Keratinocyte (primary cell): ENCODE data around the gene TMEM161B. TPM values are rescaled to one million over a fixed set of nuclear protein-coding genes. Genes with fewer than 3 reads are reported as not detected.

Experiments
- DNase-seq: peaks from one replicate; pipeline ENCODE4 v3.0.0-alpha.2; 2011; ENCODE audit warnings: low read depth, missing footprints, low spot score
- FAIRE-seq: peaks from 2 replicates; lab custom pipeline; 2011; peaks lifted over from hg19 to GRCh38; lab: Jason Lieb, UNC
- H2AFZ ChIP-seq: 2 replicates; pipeline ENCODE4 v1.6.0; 2012; ENCODE audit warnings: low read length, control low read depth, inconsistent platforms; ENCODE audit not compliant: control insufficient read depth
- H3K27ac ChIP-seq: 2 replicates; pipeline ENCODE4 v1.5.1; 2011; ENCODE audit warnings: low read length; ENCODE audit not compliant: control insufficient read depth, insufficient read depth
- H3K27me3 ChIP-seq: 3 replicates; pipeline ENCODE4 v1.6.0; 2011; ENCODE audit warnings: low read length; ENCODE audit not compliant: control insufficient read depth, insufficient read depth; ENCODE audit errors: extremely low read depth
- H3K36me3 ChIP-seq, 2 experiments: 2 replicates in 1 of 2; 3 replicates in 1 of 2; pipeline ENCODE4 v1.5.1; 2011; ENCODE audit warnings: low read length in 2 of 2, mild to moderate bottlenecking in 1 of 2; ENCODE audit not compliant: control insufficient read depth in 2 of 2, insufficient read depth in 2 of 2; ENCODE audit errors: extremely low read depth in 1 of 2
- H3K4me1 ChIP-seq: 3 replicates; pipeline ENCODE4 v1.5.1; 2011; ENCODE audit warnings: low read length; ENCODE audit not compliant: control insufficient read depth, insufficient read depth; ENCODE audit errors: extremely low read depth
- H3K4me2 ChIP-seq: 3 replicates; pipeline ENCODE4 v1.6.0; 2011; ENCODE audit warnings: low read depth, low read length; ENCODE audit not compliant: control insufficient read depth, insufficient read depth; ENCODE audit errors: extremely low read depth
- H3K4me3 ChIP-seq, 3 experiments: fragments of 200-600 bp in 1 of 3; sonication (generic) in 1 of 3; 2 replicates in 2 of 3; 3 replicates in 1 of 3; pipeline ENCODE4 v1.5.1; 2011 to 2016; ENCODE audit warnings: low read length in 3 of 3, mild to moderate bottlenecking in 3 of 3, control low read depth in 2 of 3, inconsistent platforms in 1 of 3, low read depth in 1 of 3, mixed read lengths in 1 of 3, mixed run types in 1 of 3, moderate library complexity in 1 of 3; ENCODE audit not compliant: control insufficient read depth in 2 of 3, insufficient read depth in 2 of 3; ENCODE audit errors: extremely low read depth in 1 of 3
- H3K79me2 ChIP-seq: 2 replicates; pipeline ENCODE4 v1.6.0; 2012; ENCODE audit warnings: low read length; ENCODE audit not compliant: control insufficient read depth, insufficient read depth
- H3K9ac ChIP-seq: 3 replicates; pipeline ENCODE4 v1.6.0; 2011; ENCODE audit warnings: low read length; ENCODE audit not compliant: control insufficient read depth, insufficient read depth; ENCODE audit errors: extremely low read depth
- H3K9me1 ChIP-seq: 3 replicates; pipeline ENCODE4 v1.6.0; 2011; ENCODE audit warnings: low read length; ENCODE audit not compliant: control insufficient read depth, insufficient read depth; ENCODE audit errors: extremely low read depth
- H3K9me3 ChIP-seq: 2 replicates; pipeline ENCODE4 v1.5.1; 2012; ENCODE audit warnings: low read depth, low read length; ENCODE audit not compliant: control insufficient read depth
- H4K20me1 ChIP-seq: 3 replicates; pipeline ENCODE4 v1.6.0; 2011; ENCODE audit warnings: low read length; ENCODE audit not compliant: control insufficient read depth, insufficient read depth; ENCODE audit errors: extremely low read depth
- CTCF ChIP-seq, 3 experiments: IDR thresholded peaks in 1 of 3; conservative IDR thresholded peaks in 1 of 3; optimal IDR thresholded peaks in 1 of 3; 2 replicates in 2 of 3; 3 replicates in 1 of 3; pipeline versions ENCODE3 to v1.5.1; 2011; ENCODE audit warnings: low read length in 3 of 3, mild to moderate bottlenecking in 3 of 3, moderate library complexity in 2 of 3, control low read depth in 1 of 3, inconsistent platforms in 1 of 3; ENCODE audit not compliant: insufficient read depth in 2 of 3; ENCODE audit errors: extremely low read depth in 1 of 3
- EZH2 ChIP-seq: IDR thresholded peaks from one replicate; pipeline ENCODE4 v1.6.1; 2012; ENCODE audit warnings: inconsistent platforms, mild to moderate bottlenecking, low read length, moderate library complexity
- dilution Hi-C: fragments of 300-500 bp; cut with MboI; formaldehyde crosslinking; loops from one replicate; pipeline ENCODE4 v1.7.0; 2020; ENCODE audit warnings: low sequenced_read_pairs; ENCODE audit not compliant: extremely low pct_ligation_motif_present
- polyA plus RNA-seq, 5 experiments: library from polyadenylated mRNA; depleted of rRNA in 3 of 5; stranded (reverse) in 3 of 5; stranded (forward) in 1 of 5; unstranded in 1 of 5; fragments of >200 nt; gene quantifications; 1 replicate in 1 of 5; 2 replicates in 3 of 5; 3 replicates in 1 of 5; pipeline versions ENCODE4 v1.2.1 to v1.2.3, GENCODE V29; 2011 to 2012; ENCODE audit warnings: missing spikeins in 2 of 5, low read depth in 1 of 5, low replicate concordance in 1 of 5

Gene TMEM161B
- polyA plus RNA-seq, 1 donor (not counting 4 experiments of a cell fraction or from before 2014, with no cell fraction given), result 18.2 TPM

- H3K9me3 ChIP-seq, result no peaks in the 10 kb centered on the region
- no peaks in the 10 kb centered on the region for H3K9me1 ChIP-seq
- no peak overlapping the region for H3K4me3 ChIP-seq
- H4K20me1 ChIP-seq, result no peaks in the 10 kb centered on the region
- no peaks in the 10 kb centered on the region for H3K4me1 ChIP-seq
- H3K79me2 ChIP-seq, result peaks cover 10% of the 10 kb centered on the region
- H3K4me2 ChIP-seq, result no peak overlapping the region
- H3K36me3 ChIP-seq, result peaks cover 0 to 3% of the 10 kb centered on the region in 2 experiments
- H3K27me3 ChIP-seq, result no peaks in the 10 kb centered on the region
- H3K9ac ChIP-seq, result no peak overlapping the region
- TF ChIP-seq CTCF (optimal IDR thresholded peaks at IDR 0.05 in 1 of 3, IDR thresholded peaks at IDR 0.05 in 1 of 3, conservative IDR thresholded peaks at IDR 0.05 in 1 of 3; ENCODE audit: extremely low read depth in 1 of 3, insufficient read depth in 2 of 3, low read length in 3 of 3) (no peak), EZH2 (no peak)
- FAIRE-seq (no peak), DNase-seq (no peak)
- H3K27ac ChIP-seq, result no peak overlapping the region
- no peak overlapping the region for H2AFZ ChIP-seq
- dilution Hi-C loops, result no loop called here
Observed at GRCh38 chr5:88236866-88237642, 31.6 kb downstream of the TMEM161B start.

GRCh38 chr5:88235828-88236227 is 32.8 kb downstream of the TMEM161B start:
- H3K36me3 ChIP-seq, result peaks cover 0 to 3% of the 10 kb centered on the region in 2 experiments
- H3K27ac ChIP-seq, result no peak overlapping the region
- H3K4me2 ChIP-seq, result no peak overlapping the region
- no peaks in the 10 kb centered on the region for H3K9me3 ChIP-seq
- H2AFZ ChIP-seq, result no peak overlapping the region
- no peak overlapping the region for H3K4me3 ChIP-seq
- H3K4me1 ChIP-seq, result no peaks in the 10 kb centered on the region
- DNase-seq (no peak), FAIRE-seq (no peak)
- H3K79me2 ChIP-seq, result peaks cover 1% of the 10 kb centered on the region
- H3K27me3 ChIP-seq, result no peaks in the 10 kb centered on the region
- no peak for TF ChIP-seq CTCF (optimal IDR thresholded peaks at IDR 0.05 in 1 of 3, IDR thresholded peaks at IDR 0.05 in 1 of 3, conservative IDR thresholded peaks at IDR 0.05 in 1 of 3; ENCODE audit: extremely low read depth in 1 of 3, insufficient read depth in 2 of 3, low read length in 3 of 3)
- TF ChIP-seq EZH2, result no peak
- H3K9ac ChIP-seq, result no peak overlapping the region
- H4K20me1 ChIP-seq, result no peaks in the 10 kb centered on the region
- H3K9me1 ChIP-seq, result no peaks in the 10 kb centered on the region
- dilution Hi-C loops, result no loop called here
